H9 (cell line): ENCODE data around the gene SNX15. TPM values are rescaled to one million over a fixed set of nuclear protein-coding genes. Genes with fewer than 3 reads are reported as not detected.

Experiments used
- DNase-seq: peaks from one replicate; pipeline ENCODE4 v3.0.0-alpha.2; 2017
- H2AFZ ChIP-seq: one replicate; pipeline ENCODE4 v1.6.1; 2013; ENCODE audit warnings: mild to moderate bottlenecking, low read length, control low read depth, moderate library complexity
- H2AK5ac ChIP-seq: 2 replicates; pipeline ENCODE4 v1.6.1; 2013; ENCODE audit warnings: low read length, control low read depth, mixed read lengths; ENCODE audit not compliant: insufficient read length
- H2BK120ac ChIP-seq: one replicate; pipeline ENCODE4 v1.6.1; 2013; ENCODE audit warnings: low read depth, mild to moderate bottlenecking, low read length, control low read depth, inconsistent platforms; ENCODE audit not compliant: poor library complexity, severe bottlenecking
- H2BK12ac ChIP-seq: 2 replicates; pipeline ENCODE4 v1.6.1; 2013; ENCODE audit warnings: low read length, control low read depth, mixed read lengths, low read depth; ENCODE audit not compliant: insufficient read length
- H2BK15ac ChIP-seq: 2 replicates; pipeline ENCODE4 v1.6.1; 2013; ENCODE audit warnings: low read depth, low read length, control low read depth
- H2BK20ac ChIP-seq: one replicate; pipeline ENCODE4 v1.6.1; 2013; ENCODE audit warnings: low read depth, mild to moderate bottlenecking, low read length, control low read depth, inconsistent platforms; ENCODE audit not compliant: poor library complexity, severe bottlenecking
- H2BK5ac ChIP-seq: 2 replicates; pipeline ENCODE4 v1.6.1; 2013; ENCODE audit warnings: low read length, control low read depth, mixed read lengths; ENCODE audit not compliant: insufficient read length
- H3K14ac ChIP-seq: 2 replicates; pipeline ENCODE4 v1.6.1; 2013; ENCODE audit warnings: low read length, control low read depth; ENCODE audit not compliant: insufficient read depth
- H3K18ac ChIP-seq: 2 replicates; pipeline ENCODE4 v1.6.1; 2013; ENCODE audit warnings: low read depth, mild to moderate bottlenecking, mixed read lengths, low read length, control low read depth; ENCODE audit not compliant: insufficient read length
- H3K23ac ChIP-seq: 2 replicates; pipeline ENCODE4 v1.6.1; 2013; ENCODE audit warnings: low read length, control low read depth, mixed read lengths, low read depth; ENCODE audit not compliant: insufficient read length
- H3K23me2 ChIP-seq: 2 replicates; pipeline ENCODE4 v1.6.1; 2013; ENCODE audit warnings: low read depth, mild to moderate bottlenecking, mixed read lengths, low read length, control low read depth; ENCODE audit not compliant: insufficient read length, poor library complexity, severe bottlenecking
- H3K27ac ChIP-seq: 2 replicates; pipeline ENCODE4 v1.5.1; 2013; ENCODE audit warnings: low read length, control low read depth, mixed read lengths, low read depth; ENCODE audit not compliant: insufficient read length
- H3K27me3 ChIP-seq: 2 replicates; pipeline ENCODE4 v1.6.1; 2013; ENCODE audit warnings: low read length, control low read depth, inconsistent platforms; ENCODE audit not compliant: insufficient read depth
- H3K4ac ChIP-seq: 2 replicates; pipeline ENCODE4 v1.6.1; 2013; ENCODE audit warnings: low read depth, mild to moderate bottlenecking, control low read depth, inconsistent platforms, low read length, moderate library complexity
- H3K4me1 ChIP-seq: 2 replicates; pipeline ENCODE4 v1.6.1; 2013; ENCODE audit warnings: low read length, control low read depth, inconsistent platforms; ENCODE audit not compliant: insufficient read depth
- H3K4me2 ChIP-seq: 2 replicates; pipeline ENCODE4 v1.6.1; 2013; ENCODE audit warnings: low read length, control low read depth, mixed read lengths; ENCODE audit not compliant: insufficient read length, insufficient read depth
- H3K56ac ChIP-seq: 2 replicates; pipeline ENCODE4 v1.6.1; 2013; ENCODE audit warnings: low read depth, mild to moderate bottlenecking, mixed read lengths, low read length, control low read depth; ENCODE audit not compliant: insufficient read length
- H3K79me1 ChIP-seq: 2 replicates; pipeline ENCODE4 v1.6.1; 2013; ENCODE audit warnings: low read depth, mild to moderate bottlenecking, moderate library complexity, low read length, control low read depth, inconsistent platforms; ENCODE audit not compliant: insufficient read depth, poor library complexity, severe bottlenecking
- H3K79me2 ChIP-seq: 2 replicates; pipeline ENCODE4 v1.6.1; 2013; ENCODE audit warnings: low read length, control low read depth, inconsistent platforms; ENCODE audit not compliant: insufficient read depth
- H3K9ac ChIP-seq: 2 replicates; pipeline ENCODE4 v1.6.1; 2013; ENCODE audit warnings: low read length, control low read depth, mixed read lengths; ENCODE audit not compliant: insufficient read length; ENCODE audit errors: extremely low read depth
- H3K9me3 ChIP-seq: one replicate; pipeline ENCODE4 v1.6.1; 2013; ENCODE audit warnings: low read depth, low read length, inconsistent platforms; ENCODE audit not compliant: control insufficient read depth
- H3T11ph ChIP-seq: one replicate; pipeline ENCODE4 v1.6.1; 2013; ENCODE audit warnings: mild to moderate bottlenecking, low read length, control low read depth, inconsistent platforms
- H4K20me1 ChIP-seq: one replicate; pipeline ENCODE4 v1.6.1; 2013; ENCODE audit not compliant: control insufficient read depth, insufficient read length, insufficient read depth
- H4K5ac ChIP-seq: 2 replicates; pipeline ENCODE4 v1.6.1; 2013; ENCODE audit warnings: low read depth, mild to moderate bottlenecking, mixed read lengths, low read length, control low read depth; ENCODE audit not compliant: insufficient read length
- H4K8ac ChIP-seq: replicated peaks from 2 replicates; pipeline ENCODE4 v1.6.1; 2013; ENCODE audit warnings: low read length, control low read depth, mixed read lengths, low read depth; ENCODE audit not compliant: insufficient read length
- H4K91ac ChIP-seq: 2 replicates; pipeline ENCODE4 v1.6.1; 2013; ENCODE audit warnings: low read depth, mild to moderate bottlenecking, moderate library complexity, mixed read lengths, low read length, control low read depth; ENCODE audit not compliant: insufficient read length
- H3K27ac Mint-ChIP-seq, 3 experiments: 2 replicates in 2 of 3; 3 replicates in 1 of 3; pipeline ENCODE4 v1.8.0; 2020 to 2021; ENCODE audit warnings: mixed read lengths in 3 of 3, mild to moderate bottlenecking in 1 of 3, moderate library complexity in 1 of 3
- H3K27me3 Mint-ChIP-seq: 2 replicates; pipeline ENCODE4 v1.8.0; 2021; ENCODE audit warnings: low read depth, mild to moderate bottlenecking, moderate library complexity, mixed read lengths
- H3K36me3 Mint-ChIP-seq, 3 experiments: 2 replicates in 2 of 3; 3 replicates in 1 of 3; pipeline ENCODE4 v1.8.0; 2020 to 2021; ENCODE audit warnings: low read depth in 3 of 3, mixed read lengths in 3 of 3; ENCODE audit not compliant: insufficient read depth in 1 of 3
- H3K4me1 Mint-ChIP-seq, 2 experiments: 2 replicates each; pipeline ENCODE4 v1.8.0; 2020; ENCODE audit warnings: mixed read lengths in 2 of 2
- H3K4me3 Mint-ChIP-seq, 2 experiments: 2 replicates in 1 of 2; 3 replicates in 1 of 2; pipeline ENCODE4 v1.8.0; 2020 to 2021; ENCODE audit warnings: mild to moderate bottlenecking in 2 of 2, mixed read lengths in 2 of 2, moderate library complexity in 1 of 2
- H3K9me3 Mint-ChIP-seq, 2 experiments: 2 replicates in 1 of 2; 3 replicates in 1 of 2; pipeline ENCODE4 v1.8.0; 2020; ENCODE audit warnings: mild to moderate bottlenecking in 2 of 2, mixed read lengths in 2 of 2, moderate library complexity in 1 of 2
- CTCF ChIP-seq: fragments of 200-600 bp; sonication (generic); conservative IDR thresholded peaks from 3 replicates; pipeline ENCODE4 v1.8.0; 2021; ENCODE audit warnings: antibody characterized with exemption, mild to moderate bottlenecking
- WGBS: extraction: QIAGEN DNeasy Blood & Tissue Kit; methylation state at CpG from one replicate; pipeline ENCODE4 v1.1.7; 2013; ENCODE audit warnings: missing lambda C conversion rate, low lambda C conversion rate, mixed read lengths; ENCODE audit not compliant: insufficient read length; ENCODE audit errors: extremely low coverage; 5-methylcytosine and 5-hydroxymethylcytosine counted together
- total RNA-seq: library from RNA; stranded (reverse); gene quantifications from 2 replicates; pipeline ENCODE4 v1.2.1, GENCODE V29; 2021

The SNX15 gene
- total RNA-seq, 1 experiment from 2014 or later = 24.3 TPM

DNA sequence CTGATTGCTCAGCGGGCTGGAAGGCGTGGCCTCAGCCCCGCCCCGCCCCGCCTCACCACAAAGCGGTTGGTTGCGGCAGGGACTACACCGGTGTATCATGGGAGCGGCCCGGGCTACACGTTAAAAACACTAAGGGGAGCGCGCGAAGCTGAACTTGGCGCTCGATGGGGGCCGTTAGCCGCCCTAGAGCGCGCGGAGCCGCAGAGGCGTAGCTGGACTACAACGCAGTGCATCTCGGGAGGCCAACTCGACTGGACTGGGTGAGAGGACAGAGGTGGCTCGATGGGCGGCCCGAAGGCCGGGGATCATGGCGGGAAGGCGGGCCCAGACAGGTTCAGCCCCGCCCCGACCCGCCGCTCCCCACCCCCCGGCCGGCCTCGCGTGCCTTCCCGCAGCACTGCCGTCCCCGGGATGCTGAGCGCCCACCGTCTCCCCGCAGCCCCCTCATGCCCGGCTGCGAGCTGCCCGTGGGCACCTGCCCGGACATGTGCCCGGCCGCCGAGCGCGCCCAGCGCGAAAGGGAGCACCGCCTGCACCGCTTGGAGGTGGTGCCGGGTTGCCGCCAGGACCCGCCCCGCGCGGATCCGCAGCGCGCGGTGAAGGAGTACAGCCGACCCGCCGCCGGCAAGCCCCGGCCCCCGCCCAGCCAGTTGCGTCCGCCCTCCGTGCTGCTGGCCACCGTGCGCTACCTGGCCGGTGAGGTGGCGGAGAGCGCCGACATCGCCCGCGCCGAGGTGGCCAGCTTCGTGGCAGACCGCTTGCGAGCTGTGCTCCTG lies 13.8 kb downstream of the SNX15 start, which contains the start of gene SAC3D1:
Gene SAC3D1, plus strand, starts transcription at position 364 of the 776 bp plus-strand sequence. Its CDS starts 83 bp downstream, at position 447.
- Histone ChIP-seq H3K56ac (no peak within 1 kb of the TSS), H3K27me3 (no peaks in the 10 kb centered on the region), H3K27ac (peak within 1 kb of the TSS; percentile 59), H3K4ac (no peak within 1 kb of the TSS), H3K79me2 (peaks cover 2% of the 10 kb centered on the region; the same call in 1 of the 2 replicates), H4K91ac (no peak within 1 kb of the TSS), H2BK20ac (no peak within 1 kb of the TSS), H2BK15ac (no peak within 1 kb of the TSS), H2AFZ (no peak within 1 kb of the TSS), H3K4me1 (no peaks in the 10 kb centered on the region), H4K5ac (no peak within 1 kb of the TSS), H2BK120ac (no peak within 1 kb of the TSS), H3K23ac (no peak within 1 kb of the TSS), H3K18ac (peak within 1 kb of the TSS; percentile 67), H2BK12ac (no peak within 1 kb of the TSS), H2BK5ac (no peak within 1 kb of the TSS), H3K9me3 (no peaks in the 10 kb centered on the region), H3T11ph (no peak within 1 kb of the TSS), H3K9ac (peak within 1 kb of the TSS; percentile 84), H2AK5ac (no peak within 1 kb of the TSS), H3K4me2 (peak within 1 kb of the TSS; percentile 67), H4K8ac (no peak within 1 kb of the TSS), H4K20me1 (no peaks in the 10 kb centered on the region), H3K23me2 (peaks cover 4% of the 10 kb centered on the region), H3K14ac (peak within 1 kb of the TSS; percentile 91), H3K79me1 (no peaks in the 10 kb centered on the region)
- H3K27ac Mint-ChIP-seq = peak within 1 kb of the TSS; percentile 97 to 98 (median 97)
- no CpG with 5 or more reads among the region's 91 CpGs for WGBS
- no peaks in the 10 kb centered on the region for H3K9me3 Mint-ChIP-seq
- TF ChIP-seq CTCF = no peak
- peak within 1 kb of the TSS; percentile 91 to 96 for H3K4me3 Mint-ChIP-seq
- H3K36me3 Mint-ChIP-seq = peaks cover 5 to 34% (median 25%) of the 10 kb centered on the region in 3 experiments; a peak in 6 of 7 replicates
- DNase-seq = peak; percentile 94
- H3K4me1 Mint-ChIP-seq = peaks cover 4 to 10% of the 10 kb centered on the region in 2 experiments; a peak in 3 of 4 replicates
- no peaks in the 10 kb centered on the region for H3K27me3 Mint-ChIP-seq
